GM23338 (cell line): ENCODE measurements around the gene TNPO1. TPM values are rescaled to one million over a fixed set of nuclear protein-coding genes. Genes with fewer than 3 reads are reported as not detected.

ENCODE experiments used
- ATAC-seq: fragments of 200-7000 bp; cut with Tn5 transposase; 3 replicates; pipeline ENCODE4 v1.9.1; 2020
- DNase-seq: peaks from one replicate; pipeline ENCODE4 v3.0.0-alpha.2; 2015; ENCODE audit warnings: low spot score
- H2AFZ ChIP-seq: fragments of 200-600 bp; sonication (generic); 2 replicates; pipeline ENCODE4 v1.8.0; 2016; ENCODE audit warnings: antibody characterized with exemption, mild to moderate bottlenecking, moderate library complexity
- H3F3A ChIP-seq: fragments of 200-600 bp; sonication (generic); replicated peaks from 2 replicates; pipeline ENCODE4 v1.8.0; 2017; ENCODE audit warnings: antibody characterized with exemption, mixed run types, low read depth
- H3K27ac ChIP-seq: fragments of 200-600 bp; sonication (generic); 2 replicates; pipeline ENCODE4 v1.6.1; 2016; ENCODE audit warnings: low read depth
- H3K27me3 ChIP-seq: fragments of 200-600 bp; sonication (generic); 2 replicates; pipeline ENCODE4 v1.8.0; 2016; ENCODE audit warnings: mild to moderate bottlenecking, mixed run types, moderate library complexity; ENCODE audit not compliant: insufficient read depth
- H3K36me3 ChIP-seq: fragments of 200-600 bp; sonication (generic); 2 replicates; pipeline ENCODE4 v1.8.0; 2016; ENCODE audit warnings: mild to moderate bottlenecking; ENCODE audit not compliant: insufficient read depth
- H3K4me1 ChIP-seq: fragments of 200-600 bp; sonication (generic); 2 replicates; pipeline ENCODE4 v1.8.0; 2016; ENCODE audit warnings: mild to moderate bottlenecking, moderate library complexity; ENCODE audit not compliant: insufficient read depth
- H3K4me2 ChIP-seq: fragments of 200-600 bp; sonication (generic); 2 replicates; pipeline ENCODE4 v1.7.1; 2017; ENCODE audit warnings: mixed run types
- H3K4me3 ChIP-seq: fragments of 200-600 bp; sonication (generic); 2 replicates; pipeline ENCODE4 v1.6.1; 2016; ENCODE audit warnings: mixed run types
- H3K79me2 ChIP-seq: fragments of 200-600 bp; sonication (generic); replicated peaks from 2 replicates; pipeline ENCODE4 v1.8.0; 2017; ENCODE audit warnings: mild to moderate bottlenecking; ENCODE audit not compliant: insufficient read depth
- H3K9me2 ChIP-seq: fragments of 200-600 bp; sonication (generic); 2 replicates; pipeline ENCODE4 v1.8.0; 2017; ENCODE audit not compliant: insufficient read depth
- H4K20me1 ChIP-seq: fragments of 200-600 bp; sonication (generic); replicated peaks from 2 replicates; pipeline ENCODE4 v1.8.0; 2017; ENCODE audit warnings: mild to moderate bottlenecking; ENCODE audit not compliant: insufficient read depth
- H3K27ac Mint-ChIP-seq: 2 replicates; pipeline ENCODE4 v1.8.0; 2020; ENCODE audit warnings: inconsistent platforms, mild to moderate bottlenecking, moderate library complexity, mixed read lengths
- H3K27me3 Mint-ChIP-seq: 3 replicates; pipeline ENCODE4 v1.8.0; 2022; ENCODE audit warnings: low read depth, mild to moderate bottlenecking, moderate library complexity, mixed read lengths, inconsistent platforms; ENCODE audit not compliant: insufficient read depth, poor library complexity
- H3K36me3 Mint-ChIP-seq: 3 replicates; pipeline ENCODE4 v1.8.0; 2021; ENCODE audit warnings: low read depth, mild to moderate bottlenecking, inconsistent platforms, moderate library complexity, mixed read lengths
- H3K4me1 Mint-ChIP-seq: 3 replicates; pipeline ENCODE4 v1.8.0; 2020; ENCODE audit warnings: mild to moderate bottlenecking, inconsistent platforms, mixed read lengths
- H3K4me3 Mint-ChIP-seq: 3 replicates; pipeline ENCODE4 v1.8.0; 2021; ENCODE audit warnings: moderate library complexity, mild to moderate bottlenecking, inconsistent platforms, mixed read lengths
- H3K9me3 Mint-ChIP-seq: 3 replicates; pipeline ENCODE4 v1.8.0; 2020; ENCODE audit warnings: moderate library complexity, mild to moderate bottlenecking, inconsistent platforms, mixed read lengths
- CREB1 ChIP-seq: fragments of 250-450 bp; sonication (Bioruptor Pico); IDR thresholded peaks from 2 replicates; pipeline ENCODE4 v1.5.0; 2020; ENCODE audit warnings: low read depth, mild to moderate bottlenecking, moderate library complexity
- EZH2phosphoT487 ChIP-seq: fragments of 200-600 bp; sonication (generic); IDR thresholded peaks from one replicate; pipeline ENCODE4 v1.8.1; 2018; ENCODE audit warnings: antibody characterized with exemption; ENCODE audit not compliant: unreplicated experiment
- JUNB ChIP-seq: IDR thresholded peaks from one replicate; pipeline ENCODE4 v1.6.1; 2016; ENCODE audit warnings: antibody characterized with exemption; ENCODE audit not compliant: unreplicated experiment
- NANOG ChIP-seq: IDR thresholded peaks from 2 replicates; pipeline ENCODE4 v1.6.1; 2016; ENCODE audit warnings: antibody characterized with exemption, borderline replicate concordance
- POLR2AphosphoS5 ChIP-seq: IDR thresholded peaks from 2 replicates; pipeline ENCODE4 v1.6.1; 2016; ENCODE audit warnings: antibody characterized with exemption, low read depth
- STAT1 ChIP-seq: IDR thresholded peaks from one replicate; pipeline ENCODE4 v1.6.1; 2016; ENCODE audit warnings: antibody characterized with exemption; ENCODE audit not compliant: unreplicated experiment
- ZNF114 ChIP-seq: fragments of 250-450 bp; sonication (Bioruptor Pico); IDR thresholded peaks from 2 replicates; pipeline ENCODE4 v1.5.0; 2020; ENCODE audit warnings: mild to moderate bottlenecking, moderate library complexity
- ZNF331 ChIP-seq: fragments of 250-450 bp; sonication (Bioruptor Pico); IDR thresholded peaks from 2 replicates; pipeline ENCODE4 v1.5.0; 2020; ENCODE audit warnings: low read depth, mild to moderate bottlenecking, moderate library complexity
- polyA plus RNA-seq: library from polyadenylated mRNA; unstranded; fragments of >200 nt; fragmentation: Nextera tagmentation; extraction: Ambion mirVana; gene quantifications from 2 replicates; pipeline ENCODE4 v1.2.1, GENCODE V29; 2016
- total RNA-seq: library from RNA; depleted of rRNA; stranded (reverse); fragments of >200 nt; shearing (Covaris generic); gene quantifications from 2 replicates; pipeline ENCODE4 v1.2.3, GENCODE V29; 2014
- TF ChIP-seq, protein P1 (sequence below), 2 experiments: fragments of 200-600 bp in 1 of 2; sonication (generic) in 1 of 2; conservative IDR thresholded peaks; 2 replicates each; pipeline versions ENCODE4 v1.5.1 to v1.6.1; 2016 to 2017; ENCODE audit warnings: antibody characterized with exemption in 2 of 2, low read depth in 2 of 2, mild to moderate bottlenecking in 2 of 2, moderate library complexity in 1 of 2
- TF ChIP-seq, protein P2 (sequence below): IDR thresholded peaks from 2 replicates; pipeline ENCODE4 v1.6.1; 2016; ENCODE audit warnings: antibody characterized with exemption
- TF ChIP-seq, protein P3 (sequence below): fragments of 250-450 bp; sonication (Bioruptor Pico); IDR thresholded peaks from 2 replicates; pipeline ENCODE4 v1.5.0; 2020; ENCODE audit warnings: mild to moderate bottlenecking, moderate library complexity
- TF ChIP-seq, protein P4 (sequence below): IDR thresholded peaks from one replicate; pipeline ENCODE4 v1.6.1; 2018; ENCODE audit warnings: antibody characterized with exemption; ENCODE audit not compliant: unreplicated experiment

TNPO1 gene
- total and polyA plus RNA-seq, 2 experiments from 2014 or later: 117 to 197 TPM

DNA sequence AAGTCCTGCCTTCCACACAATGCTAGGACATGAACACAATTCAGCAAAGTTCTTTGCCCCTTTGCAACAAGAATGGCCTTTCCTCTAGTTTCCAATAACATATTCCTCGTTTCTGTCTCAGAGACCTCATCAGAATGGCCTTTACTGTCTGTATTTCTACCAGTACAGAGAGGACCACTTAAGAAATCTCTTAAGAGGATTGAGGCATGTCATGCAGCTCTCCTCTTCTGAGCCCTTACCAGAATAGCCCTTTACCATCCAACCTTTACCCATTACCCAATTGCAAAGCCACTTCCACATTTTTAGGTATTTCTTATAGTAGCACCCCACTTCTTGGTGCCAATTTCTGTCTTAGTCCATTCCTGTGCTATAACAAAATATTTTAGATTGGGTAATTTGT lies 20.3 kb downstream of the TNPO1 start (continued):
- TF ChIP-seq, protein P1, sequence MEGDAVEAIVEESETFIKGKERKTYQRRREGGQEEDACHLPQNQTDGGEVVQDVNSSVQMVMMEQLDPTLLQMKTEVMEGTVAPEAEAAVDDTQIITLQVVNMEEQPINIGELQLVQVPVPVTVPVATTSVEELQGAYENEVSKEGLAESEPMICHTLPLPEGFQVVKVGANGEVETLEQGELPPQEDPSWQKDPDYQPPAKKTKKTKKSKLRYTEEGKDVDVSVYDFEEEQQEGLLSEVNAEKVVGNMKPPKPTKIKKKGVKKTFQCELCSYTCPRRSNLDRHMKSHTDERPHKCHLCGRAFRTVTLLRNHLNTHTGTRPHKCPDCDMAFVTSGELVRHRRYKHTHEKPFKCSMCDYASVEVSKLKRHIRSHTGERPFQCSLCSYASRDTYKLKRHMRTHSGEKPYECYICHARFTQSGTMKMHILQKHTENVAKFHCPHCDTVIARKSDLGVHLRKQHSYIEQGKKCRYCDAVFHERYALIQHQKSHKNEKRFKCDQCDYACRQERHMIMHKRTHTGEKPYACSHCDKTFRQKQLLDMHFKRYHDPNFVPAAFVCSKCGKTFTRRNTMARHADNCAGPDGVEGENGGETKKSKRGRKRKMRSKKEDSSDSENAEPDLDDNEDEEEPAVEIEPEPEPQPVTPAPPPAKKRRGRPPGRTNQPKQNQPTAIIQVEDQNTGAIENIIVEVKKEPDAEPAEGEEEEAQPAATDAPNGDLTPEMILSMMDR (conservative IDR thresholded peaks at IDR 0.05; ENCODE audit: low read depth in 2 of 2): no peak

DNA sequence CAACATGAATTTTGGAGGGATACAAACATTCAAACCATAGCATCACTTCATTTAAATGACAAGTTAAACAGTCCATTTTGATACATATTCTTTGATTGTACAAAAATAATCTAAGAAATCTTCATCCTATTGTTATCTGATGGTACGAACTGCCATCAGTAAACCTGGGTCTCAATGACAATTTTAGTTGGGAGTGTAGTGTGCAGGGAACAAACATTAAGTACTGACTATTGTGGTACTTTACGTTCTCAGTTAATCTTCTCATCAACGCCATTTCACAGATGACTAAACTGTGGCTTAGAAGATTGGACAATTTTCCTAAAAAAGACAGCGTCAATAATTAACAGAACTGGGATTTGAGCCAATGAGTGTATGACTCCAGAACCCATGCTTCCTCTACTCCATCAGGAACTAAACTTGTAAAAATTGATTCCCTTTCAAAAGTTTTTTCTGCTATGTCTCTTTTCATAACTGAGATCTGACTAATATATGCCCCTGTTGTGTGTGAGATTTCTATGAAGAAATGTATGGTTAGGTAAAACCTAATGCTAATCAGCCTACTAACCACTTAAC lies 21.1 kb downstream of the TNPO1 start:
- Histone ChIP-seq H4K20me1 (no peaks in the 10 kb centered on the region; the same call in 1 of the 2 replicates), H3K36me3 (no peaks in the 10 kb centered on the region), H2AFZ (no peak overlapping the region), H3K27me3 (no peaks in the 10 kb centered on the region), H3K27ac (no peak overlapping the region), H3K4me1 (peaks cover 2% of the 10 kb centered on the region; the same call in 1 of the 2 replicates), H3F3A (no peaks in the 10 kb centered on the region), H3K4me2 (no peak overlapping the region), H3K9me2 (no peaks in the 10 kb centered on the region), H3K79me2 (peaks cover 3% of the 10 kb centered on the region), H3K4me3 (no peak overlapping the region)
- Mint-ChIP-seq H3K4me3 (no peak overlapping the region), H3K36me3 (no peaks in the 10 kb centered on the region), H3K27ac (no peak overlapping the region), H3K4me1 (peaks cover 9% of the 10 kb centered on the region), H3K9me3 (no peaks in the 10 kb centered on the region), H3K27me3 (no peaks in the 10 kb centered on the region)
- DNase-seq (no peak), ATAC-seq (no peak)
- no peak for TF ChIP-seq ZNF331
- TF ChIP-seq POLR2AphosphoS5: no peak
- TF ChIP-seq, protein P2, sequence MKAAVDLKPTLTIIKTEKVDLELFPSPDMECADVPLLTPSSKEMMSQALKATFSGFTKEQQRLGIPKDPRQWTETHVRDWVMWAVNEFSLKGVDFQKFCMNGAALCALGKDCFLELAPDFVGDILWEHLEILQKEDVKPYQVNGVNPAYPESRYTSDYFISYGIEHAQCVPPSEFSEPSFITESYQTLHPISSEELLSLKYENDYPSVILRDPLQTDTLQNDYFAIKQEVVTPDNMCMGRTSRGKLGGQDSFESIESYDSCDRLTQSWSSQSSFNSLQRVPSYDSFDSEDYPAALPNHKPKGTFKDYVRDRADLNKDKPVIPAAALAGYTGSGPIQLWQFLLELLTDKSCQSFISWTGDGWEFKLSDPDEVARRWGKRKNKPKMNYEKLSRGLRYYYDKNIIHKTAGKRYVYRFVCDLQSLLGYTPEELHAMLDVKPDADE: no peak
- TF ChIP-seq JUNB: no peak
- TF ChIP-seq, protein P3, sequence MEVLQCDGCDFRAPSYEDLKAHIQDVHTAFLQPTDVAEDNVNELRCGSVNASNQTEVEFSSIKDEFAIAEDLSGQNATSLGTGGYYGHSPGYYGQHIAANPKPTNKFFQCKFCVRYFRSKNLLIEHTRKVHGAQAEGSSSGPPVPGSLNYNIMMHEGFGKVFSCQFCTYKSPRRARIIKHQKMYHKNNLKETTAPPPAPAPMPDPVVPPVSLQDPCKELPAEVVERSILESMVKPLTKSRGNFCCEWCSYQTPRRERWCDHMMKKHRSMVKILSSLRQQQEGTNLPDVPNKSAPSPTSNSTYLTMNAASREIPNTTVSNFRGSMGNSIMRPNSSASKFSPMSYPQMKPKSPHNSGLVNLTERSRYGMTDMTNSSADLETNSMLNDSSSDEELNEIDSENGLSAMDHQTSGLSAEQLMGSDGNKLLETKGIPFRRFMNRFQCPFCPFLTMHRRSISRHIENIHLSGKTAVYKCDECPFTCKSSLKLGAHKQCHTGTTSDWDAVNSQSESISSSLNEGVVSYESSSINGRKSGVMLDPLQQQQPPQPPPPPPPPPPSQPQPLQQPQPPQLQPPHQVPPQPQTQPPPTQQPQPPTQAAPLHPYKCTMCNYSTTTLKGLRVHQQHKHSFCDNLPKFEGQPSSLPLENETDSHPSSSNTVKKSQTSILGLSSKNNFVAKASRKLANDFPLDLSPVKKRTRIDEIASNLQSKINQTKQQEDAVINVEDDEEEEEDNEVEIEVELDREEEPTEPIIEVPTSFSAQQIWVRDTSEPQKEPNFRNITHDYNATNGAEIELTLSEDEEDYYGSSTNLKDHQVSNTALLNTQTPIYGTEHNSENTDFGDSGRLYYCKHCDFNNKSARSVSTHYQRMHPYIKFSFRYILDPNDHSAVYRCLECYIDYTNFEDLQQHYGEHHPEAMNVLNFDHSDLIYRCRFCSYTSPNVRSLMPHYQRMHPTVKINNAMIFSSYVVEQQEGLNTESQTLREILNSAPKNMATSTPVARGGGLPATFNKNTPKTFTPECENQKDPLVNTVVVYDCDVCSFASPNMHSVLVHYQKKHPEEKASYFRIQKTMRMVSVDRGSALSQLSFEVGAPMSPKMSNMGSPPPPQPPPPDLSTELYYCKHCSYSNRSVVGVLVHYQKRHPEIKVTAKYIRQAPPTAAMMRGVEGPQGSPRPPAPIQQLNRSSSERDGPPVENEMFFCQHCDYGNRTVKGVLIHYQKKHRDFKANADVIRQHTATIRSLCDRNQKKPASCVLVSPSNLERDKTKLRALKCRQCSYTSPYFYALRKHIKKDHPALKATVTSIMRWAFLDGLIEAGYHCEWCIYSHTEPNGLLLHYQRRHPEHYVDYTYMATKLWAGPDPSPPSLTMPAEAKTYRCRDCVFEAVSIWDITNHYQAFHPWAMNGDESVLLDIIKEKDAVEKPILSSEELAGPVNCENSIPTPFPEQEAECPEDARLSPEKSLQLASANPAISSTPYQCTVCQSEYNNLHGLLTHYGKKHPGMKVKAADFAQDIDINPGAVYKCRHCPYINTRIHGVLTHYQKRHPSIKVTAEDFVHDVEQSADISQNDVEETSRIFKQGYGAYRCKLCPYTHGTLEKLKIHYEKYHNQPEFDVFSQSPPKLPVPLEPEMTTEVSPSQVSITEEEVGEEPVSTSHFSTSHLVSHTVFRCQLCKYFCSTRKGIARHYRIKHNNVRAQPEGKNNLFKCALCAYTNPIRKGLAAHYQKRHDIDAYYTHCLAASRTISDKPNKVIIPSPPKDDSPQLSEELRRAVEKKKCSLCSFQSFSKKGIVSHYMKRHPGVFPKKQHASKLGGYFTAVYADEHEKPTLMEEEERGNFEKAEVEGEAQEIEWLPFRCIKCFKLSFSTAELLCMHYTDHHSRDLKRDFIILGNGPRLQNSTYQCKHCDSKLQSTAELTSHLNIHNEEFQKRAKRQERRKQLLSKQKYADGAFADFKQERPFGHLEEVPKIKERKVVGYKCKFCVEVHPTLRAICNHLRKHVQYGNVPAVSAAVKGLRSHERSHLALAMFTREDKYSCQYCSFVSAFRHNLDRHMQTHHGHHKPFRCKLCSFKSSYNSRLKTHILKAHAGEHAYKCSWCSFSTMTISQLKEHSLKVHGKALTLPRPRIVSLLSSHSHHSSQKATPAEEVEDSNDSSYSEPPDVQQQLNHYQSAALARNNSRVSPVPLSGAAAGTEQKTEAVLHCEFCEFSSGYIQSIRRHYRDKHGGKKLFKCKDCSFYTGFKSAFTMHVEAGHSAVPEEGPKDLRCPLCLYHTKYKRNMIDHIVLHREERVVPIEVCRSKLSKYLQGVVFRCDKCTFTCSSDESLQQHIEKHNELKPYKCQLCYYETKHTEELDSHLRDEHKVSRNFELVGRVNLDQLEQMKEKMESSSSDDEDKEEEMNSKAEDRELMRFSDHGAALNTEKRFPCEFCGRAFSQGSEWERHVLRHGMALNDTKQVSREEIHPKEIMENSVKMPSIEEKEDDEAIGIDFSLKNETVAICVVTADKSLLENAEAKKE (CRISPR knock-in tag): no peak
- TF ChIP-seq CREB1 (CRISPR knock-in tag): no peak
- TF ChIP-seq STAT1: no peak
- TF ChIP-seq ZNF114 (CRISPR knock-in tag): no peak
- TF ChIP-seq, protein P4, sequence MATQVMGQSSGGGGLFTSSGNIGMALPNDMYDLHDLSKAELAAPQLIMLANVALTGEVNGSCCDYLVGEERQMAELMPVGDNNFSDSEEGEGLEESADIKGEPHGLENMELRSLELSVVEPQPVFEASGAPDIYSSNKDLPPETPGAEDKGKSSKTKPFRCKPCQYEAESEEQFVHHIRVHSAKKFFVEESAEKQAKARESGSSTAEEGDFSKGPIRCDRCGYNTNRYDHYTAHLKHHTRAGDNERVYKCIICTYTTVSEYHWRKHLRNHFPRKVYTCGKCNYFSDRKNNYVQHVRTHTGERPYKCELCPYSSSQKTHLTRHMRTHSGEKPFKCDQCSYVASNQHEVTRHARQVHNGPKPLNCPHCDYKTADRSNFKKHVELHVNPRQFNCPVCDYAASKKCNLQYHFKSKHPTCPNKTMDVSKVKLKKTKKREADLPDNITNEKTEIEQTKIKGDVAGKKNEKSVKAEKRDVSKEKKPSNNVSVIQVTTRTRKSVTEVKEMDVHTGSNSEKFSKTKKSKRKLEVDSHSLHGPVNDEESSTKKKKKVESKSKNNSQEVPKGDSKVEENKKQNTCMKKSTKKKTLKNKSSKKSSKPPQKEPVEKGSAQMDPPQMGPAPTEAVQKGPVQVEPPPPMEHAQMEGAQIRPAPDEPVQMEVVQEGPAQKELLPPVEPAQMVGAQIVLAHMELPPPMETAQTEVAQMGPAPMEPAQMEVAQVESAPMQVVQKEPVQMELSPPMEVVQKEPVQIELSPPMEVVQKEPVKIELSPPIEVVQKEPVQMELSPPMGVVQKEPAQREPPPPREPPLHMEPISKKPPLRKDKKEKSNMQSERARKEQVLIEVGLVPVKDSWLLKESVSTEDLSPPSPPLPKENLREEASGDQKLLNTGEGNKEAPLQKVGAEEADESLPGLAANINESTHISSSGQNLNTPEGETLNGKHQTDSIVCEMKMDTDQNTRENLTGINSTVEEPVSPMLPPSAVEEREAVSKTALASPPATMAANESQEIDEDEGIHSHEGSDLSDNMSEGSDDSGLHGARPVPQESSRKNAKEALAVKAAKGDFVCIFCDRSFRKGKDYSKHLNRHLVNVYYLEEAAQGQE: no peak
- no peak for TF ChIP-seq EZH2phosphoT487
- no peak for TF ChIP-seq NANOG
